ENCODE data around the gene PRM3.

Gene PRM3

DNA sequence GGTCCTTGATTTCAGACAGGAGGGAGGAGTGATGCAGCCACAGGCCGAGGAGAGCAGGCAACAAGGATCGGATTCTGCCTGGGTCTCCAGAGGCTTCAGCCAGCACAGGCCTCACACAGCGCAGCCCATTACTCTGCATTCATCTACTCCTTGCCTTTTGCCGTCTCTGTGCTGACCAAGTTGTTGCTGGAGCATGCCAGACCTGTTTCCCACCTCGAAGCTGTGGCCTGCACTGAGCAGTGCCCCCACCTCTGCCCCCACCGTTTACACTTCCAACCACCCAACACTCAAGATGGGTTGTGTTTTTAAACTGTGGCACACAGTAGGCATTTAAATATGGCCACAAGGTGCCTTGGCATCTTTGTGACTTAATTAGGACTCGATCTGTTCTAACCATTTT, 1.5 kb upstream of the PRM3 start:
- no peak overlapping the region for H2AFZ ChIP-seq (ENCODE audit: low read depth)
- peaks cover 22% of the 10 kb centered on the region; the same call in 1 of the 2 replicates for H3K27me3 ChIP-seq (ENCODE audit: insufficient read depth, low read depth)
- no peaks in the 10 kb centered on the region for H3K36me3 ChIP-seq (ENCODE audit: insufficient read depth)
- no peaks in the 10 kb centered on the region for H4K20me1 ChIP-seq (ENCODE audit: insufficient read depth)
- no peaks in the 10 kb centered on the region for H3K79me2 ChIP-seq (ENCODE audit: insufficient read depth, low read depth)
- H3K4me1 ChIP-seq (ENCODE audit: low read depth, poor library complexity, severe bottlenecking), result peaks cover 6% of the 10 kb centered on the region
- H3K27ac ChIP-seq, result no peak overlapping the region
- no peak overlapping the region for H3K9ac ChIP-seq
- H3K4me3 ChIP-seq (IDR thresholded peaks at IDR 0.05; ENCODE audit: insufficient read depth, low read depth, low read length), result no peak overlapping the region
- TF ChIP-seq, protein P1, sequence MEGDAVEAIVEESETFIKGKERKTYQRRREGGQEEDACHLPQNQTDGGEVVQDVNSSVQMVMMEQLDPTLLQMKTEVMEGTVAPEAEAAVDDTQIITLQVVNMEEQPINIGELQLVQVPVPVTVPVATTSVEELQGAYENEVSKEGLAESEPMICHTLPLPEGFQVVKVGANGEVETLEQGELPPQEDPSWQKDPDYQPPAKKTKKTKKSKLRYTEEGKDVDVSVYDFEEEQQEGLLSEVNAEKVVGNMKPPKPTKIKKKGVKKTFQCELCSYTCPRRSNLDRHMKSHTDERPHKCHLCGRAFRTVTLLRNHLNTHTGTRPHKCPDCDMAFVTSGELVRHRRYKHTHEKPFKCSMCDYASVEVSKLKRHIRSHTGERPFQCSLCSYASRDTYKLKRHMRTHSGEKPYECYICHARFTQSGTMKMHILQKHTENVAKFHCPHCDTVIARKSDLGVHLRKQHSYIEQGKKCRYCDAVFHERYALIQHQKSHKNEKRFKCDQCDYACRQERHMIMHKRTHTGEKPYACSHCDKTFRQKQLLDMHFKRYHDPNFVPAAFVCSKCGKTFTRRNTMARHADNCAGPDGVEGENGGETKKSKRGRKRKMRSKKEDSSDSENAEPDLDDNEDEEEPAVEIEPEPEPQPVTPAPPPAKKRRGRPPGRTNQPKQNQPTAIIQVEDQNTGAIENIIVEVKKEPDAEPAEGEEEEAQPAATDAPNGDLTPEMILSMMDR (conservative IDR thresholded peaks at IDR 0.05; ENCODE audit: low read depth, low read length), result no peak
- no peak overlapping the region for H3K4me2 ChIP-seq

DNA sequence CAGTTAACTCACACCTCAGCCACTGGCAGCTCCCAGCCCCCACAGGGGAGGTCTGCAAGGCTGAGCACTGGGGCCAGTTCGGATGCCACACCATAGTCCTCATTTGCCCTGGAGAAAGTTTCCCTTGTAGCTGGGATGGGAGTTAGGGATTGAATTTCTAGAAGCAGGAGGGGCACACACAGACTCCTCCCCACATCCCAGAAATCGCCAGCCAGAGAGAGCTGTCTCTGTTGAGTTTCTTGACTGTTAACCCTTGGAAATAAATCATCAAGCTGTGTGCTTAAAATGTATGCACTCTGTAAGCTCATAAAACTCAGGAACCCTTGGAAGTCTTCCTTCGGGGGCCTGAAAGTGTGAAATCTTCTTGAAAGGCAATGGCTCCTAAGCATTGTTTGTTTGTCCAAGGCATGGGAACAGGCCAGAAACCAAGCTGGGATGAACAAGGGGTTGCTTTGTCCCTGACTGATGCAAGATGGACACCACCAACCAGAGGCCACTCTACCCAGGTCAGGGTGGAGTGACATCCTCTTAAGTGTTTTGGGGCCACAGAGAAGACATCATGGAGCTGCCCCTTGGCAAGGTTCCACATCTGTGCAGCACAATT, 394 bp upstream of the PRM3 start:
- no peak overlapping the region for H3K4me2 ChIP-seq
- no peaks in the 10 kb centered on the region for H4K20me1 ChIP-seq (ENCODE audit: insufficient read depth)
- TF ChIP-seq, protein P1 (conservative IDR thresholded peaks at IDR 0.05; ENCODE audit: low read depth, low read length), result no peak
- no peak overlapping the region for H3K27ac ChIP-seq
- H3K27me3 ChIP-seq (ENCODE audit: insufficient read depth, low read depth), result peaks cover 18% of the 10 kb centered on the region; the same call in 1 of the 2 replicates
- no peak overlapping the region for H3K9ac ChIP-seq
- no peaks in the 10 kb centered on the region for H3K79me2 ChIP-seq (ENCODE audit: insufficient read depth, low read depth)
- no peak overlapping the region for H2AFZ ChIP-seq (ENCODE audit: low read depth)
- no peaks in the 10 kb centered on the region for H3K36me3 ChIP-seq (ENCODE audit: insufficient read depth)
- H3K4me1 ChIP-seq (ENCODE audit: low read depth, poor library complexity, severe bottlenecking), result no peaks in the 10 kb centered on the region
- H3K4me3 ChIP-seq (IDR thresholded peaks at IDR 0.05; ENCODE audit: insufficient read depth, low read depth, low read length), result no peak overlapping the region

DNA sequence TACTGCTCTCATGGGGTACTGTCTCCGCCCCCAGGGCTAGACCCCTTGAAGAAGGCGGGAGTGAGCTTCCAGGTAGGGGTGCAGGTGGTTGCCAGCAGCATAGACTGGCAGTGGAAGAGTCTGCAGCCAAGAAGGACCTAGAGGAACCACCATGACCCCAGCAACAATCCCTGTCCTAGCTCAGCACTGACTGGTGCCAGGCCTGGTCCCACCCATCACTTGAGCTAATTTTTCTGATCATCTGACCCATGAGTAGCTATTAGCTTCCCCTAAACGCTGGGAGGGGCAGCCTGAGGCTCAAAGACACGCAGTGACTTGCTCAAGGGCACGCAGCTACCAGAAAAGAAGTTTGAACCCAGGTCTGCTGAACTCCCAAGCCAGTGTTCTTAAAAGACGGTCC, 945 bp downstream of the PRM3 start:
- Histone ChIP-seq H2AFZ (ENCODE audit: low read depth) (no peak overlapping the region), H3K36me3 (ENCODE audit: insufficient read depth) (no peaks in the 10 kb centered on the region), H3K27me3 (ENCODE audit: insufficient read depth, low read depth) (peaks cover 14% of the 10 kb centered on the region; the same call in 1 of the 2 replicates), H3K27ac (no peak overlapping the region), H3K4me2 (no peak overlapping the region), H3K9ac (no peak overlapping the region), H3K4me3 (IDR thresholded peaks at IDR 0.05; ENCODE audit: insufficient read depth, low read depth, low read length) (no peak overlapping the region), H3K79me2 (ENCODE audit: insufficient read depth, low read depth) (no peaks in the 10 kb centered on the region), H3K4me1 (ENCODE audit: low read depth, poor library complexity, severe bottlenecking) (no peaks in the 10 kb centered on the region), H4K20me1 (ENCODE audit: insufficient read depth) (no peaks in the 10 kb centered on the region)
- TF ChIP-seq, protein P1 (conservative IDR thresholded peaks at IDR 0.05; ENCODE audit: low read depth, low read length), result no peak

DNA sequence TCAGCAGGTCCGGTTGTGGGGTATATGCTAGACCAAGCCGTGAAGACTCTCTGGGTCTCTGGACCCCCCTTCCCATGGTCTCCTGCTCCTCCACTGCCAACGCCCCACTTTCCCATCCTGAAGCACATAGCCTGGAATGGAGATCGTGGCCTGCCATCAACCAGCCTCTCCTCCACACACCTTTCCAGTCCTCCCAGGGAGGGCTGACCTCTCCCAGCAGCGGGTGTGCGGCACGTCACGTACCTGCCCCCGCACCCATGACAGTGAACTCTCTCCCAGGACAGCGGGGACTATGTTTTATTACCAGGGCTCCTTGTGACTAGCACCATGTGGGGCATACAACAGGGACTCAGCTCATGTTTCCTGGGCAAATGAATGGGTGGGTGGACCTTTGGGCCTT, 1.8 kb downstream of the PRM3 start:
- Histone ChIP-seq H2AFZ (ENCODE audit: low read depth) (no peak overlapping the region), H3K4me1 (ENCODE audit: low read depth, poor library complexity, severe bottlenecking) (no peaks in the 10 kb centered on the region), H3K27me3 (ENCODE audit: insufficient read depth, low read depth) (peaks cover 9% of the 10 kb centered on the region; the same call in 1 of the 2 replicates), H3K36me3 (ENCODE audit: insufficient read depth) (no peaks in the 10 kb centered on the region), H3K79me2 (ENCODE audit: insufficient read depth, low read depth) (no peaks in the 10 kb centered on the region), H3K4me3 (IDR thresholded peaks at IDR 0.05; ENCODE audit: insufficient read depth, low read depth, low read length) (no peak overlapping the region), H3K4me2 (no peak overlapping the region), H3K27ac (no peak overlapping the region), H4K20me1 (ENCODE audit: insufficient read depth) (no peaks in the 10 kb centered on the region), H3K9ac (no peak overlapping the region)
- TF ChIP-seq, protein P1 (conservative IDR thresholded peaks at IDR 0.05; ENCODE audit: low read depth, low read length), result no peak
